Epithelial cell of proximal tubule (primary cell): Measurements from ENCODE around the gene BCL2. TPM values are rescaled to one million over a fixed set of nuclear protein-coding genes. Genes with fewer than 3 reads are reported as not detected.

Experiments
- DNase-seq: peaks from one replicate; pipeline ENCODE4 v3.0.0-alpha.2; 2011; ENCODE audit warnings: low read depth
- H3K4me3 ChIP-seq: 2 replicates; pipeline ENCODE4 v1.5.1; 2011; ENCODE audit warnings: low read depth, mild to moderate bottlenecking, low read length
- CTCF ChIP-seq: conservative IDR thresholded peaks from 2 replicates; pipeline ENCODE4 v1.5.1; 2012; ENCODE audit warnings: low read depth, mild to moderate bottlenecking, low read length
- total RNA-seq: library from RNA; depleted of rRNA; stranded (reverse); fragments of >200 nt; gene quantifications from 2 replicates; pipeline ENCODE4 v1.2.3, GENCODE V29; 2015

The BCL2 gene
- total RNA-seq, 1 donor from 2014 or later: 4.7 TPM

GRCh38 chr18:63100630-63101055 lies 218.9 kb downstream of the BCL2 start:
- TF ChIP-seq CTCF: no peak
- no peak for DNase-seq
- H3K4me3 ChIP-seq: no peak overlapping the region

- H3K4me3 ChIP-seq: no peak overlapping the region
- TF ChIP-seq CTCF: no peak
- peak; percentile 20 for DNase-seq
Observed at GRCh38 chr18:63099848-63100629, 219.5 kb downstream of the BCL2 start.

GRCh38 chr18:63099091-63099840 lies 220.3 kb downstream of the BCL2 start:
- DNase-seq: no peak
- H3K4me3 ChIP-seq: no peak overlapping the region
- TF ChIP-seq CTCF: no peak

GRCh38 chr18:63098018-63098981 lies 221.3 kb downstream of the BCL2 start:
- H3K4me3 ChIP-seq: no peak overlapping the region
- no peak for TF ChIP-seq CTCF
- no peak for DNase-seq

- H3K4me3 ChIP-seq: no peak overlapping the region
- TF ChIP-seq CTCF: no peak
- DNase-seq: no peak
Observed at GRCh38 chr18:63097178-63097577, 222.4 kb downstream of the BCL2 start.

- no peak for DNase-seq
- no peak overlapping the region for H3K4me3 ChIP-seq
- TF ChIP-seq CTCF: no peak
Observed at GRCh38 chr18:63096327-63096874, 223.2 kb downstream of the BCL2 start.
